GM21381 (cell line): ENCODE measurements around the gene CEP128.

Experiments used
- ATAC-seq: cut with Tn5 transposase; IDR thresholded peaks from one replicate; pipeline ENCODE4 v1.9.1; 2021; ENCODE audit warnings: mild to moderate bottlenecking, moderate library complexity; ENCODE audit not compliant: unreplicated experiment

The CEP128 gene

GRCh38 chr14:80564051-80564450, 377.5 kb downstream of the CEP128 start:
- no peak for ATAC-seq

- ATAC-seq: peak; percentile 95
Observed at GRCh38 chr14:80560800-80561657, 380.5 kb downstream of the CEP128 start.

DNA sequence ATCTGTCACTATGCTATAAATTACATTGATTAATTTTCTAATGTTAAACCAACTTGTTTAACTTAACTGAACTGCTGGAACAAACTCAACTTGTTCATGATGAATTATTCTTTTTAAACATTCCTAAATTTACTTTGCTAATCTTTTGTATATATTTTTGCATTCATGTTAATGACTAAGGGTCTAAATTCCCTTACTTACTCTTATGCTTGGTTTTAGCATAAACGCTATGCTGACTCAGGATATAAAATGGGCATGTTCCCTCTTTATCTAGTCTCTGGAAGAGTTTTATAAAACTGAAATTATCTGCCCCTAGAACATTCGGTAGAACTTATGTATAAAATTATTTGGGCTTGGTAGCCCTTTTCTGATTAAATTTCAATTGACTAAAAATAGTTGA, 387.4 kb downstream of the CEP128 start:
- ATAC-seq: no peak

- ATAC-seq: no peak
Observed at GRCh38 chr14:80549141-80549540, 392.4 kb downstream of the CEP128 start.

DNA sequence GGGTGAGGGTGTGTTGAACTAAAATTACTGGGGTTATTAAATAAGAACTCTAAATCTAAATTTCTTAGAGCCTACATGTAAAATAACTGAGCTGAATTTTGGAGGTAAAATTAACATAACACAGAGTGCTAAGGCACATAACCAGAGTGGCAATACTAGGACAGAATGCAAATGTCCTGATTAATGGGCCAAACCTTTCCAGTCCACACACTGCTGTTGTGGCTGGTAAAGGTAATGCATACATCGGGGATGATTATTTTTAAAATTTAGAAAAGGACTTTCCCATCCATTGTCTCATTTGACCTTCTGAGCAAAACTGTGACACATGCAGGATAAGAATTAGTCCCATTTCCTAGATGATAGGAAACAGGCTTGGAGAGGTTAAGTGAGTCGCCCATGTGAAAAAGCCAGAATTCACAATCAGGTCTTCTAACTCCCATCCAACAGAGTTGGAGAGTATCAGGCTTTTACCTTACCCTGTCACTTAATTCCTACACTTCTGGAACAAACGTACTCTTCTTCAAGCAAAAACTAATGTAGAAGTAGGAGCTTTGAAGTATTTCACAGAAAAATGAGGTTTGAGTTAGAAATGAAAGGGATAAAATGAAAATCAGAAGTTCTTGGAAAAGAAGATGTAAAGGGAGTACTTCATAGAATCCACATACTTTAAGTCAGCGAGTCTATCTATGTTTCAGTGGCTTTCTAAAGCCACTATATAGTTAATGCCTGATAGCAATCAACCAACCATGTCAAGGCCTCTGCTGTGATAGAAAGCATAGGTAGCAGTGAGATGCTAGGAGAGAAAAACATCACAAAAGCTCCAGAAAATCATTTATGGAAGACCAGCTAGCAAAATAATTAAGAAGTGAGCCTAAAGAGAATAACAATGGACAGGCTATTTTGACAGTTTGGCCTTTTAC, 395.3 kb downstream of the CEP128 start:
- ATAC-seq: no peak

- no peak for ATAC-seq
Observed at GRCh38 chr14:80544366-80544765, 397.2 kb downstream of the CEP128 start.

- no peak for ATAC-seq
Observed at GRCh38 chr14:80543211-80543610, 398.3 kb downstream of the CEP128 start.

- ATAC-seq: no peak
Observed at GRCh38 chr14:80538633-80539375, 402.7 kb downstream of the CEP128 start.

DNA sequence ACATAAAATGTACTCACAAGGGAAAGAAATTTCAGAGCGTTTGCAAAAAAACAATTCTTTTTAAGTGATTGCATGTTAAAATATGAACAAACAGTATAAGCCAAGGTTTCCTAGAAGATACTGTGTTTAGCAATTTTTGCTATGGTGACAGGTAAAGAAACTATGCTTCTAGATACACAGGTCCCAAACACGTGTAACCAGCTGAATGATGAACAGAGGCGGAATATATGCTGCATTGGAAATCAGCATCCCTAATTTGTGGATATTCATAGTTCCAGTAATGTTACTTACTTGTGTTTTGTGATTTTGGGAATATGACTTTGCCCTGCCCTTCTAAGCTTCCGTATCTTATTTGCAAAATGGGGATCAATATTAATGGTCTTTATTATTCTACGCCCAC, 403.9 kb downstream of the CEP128 start:
- no peak for ATAC-seq

- no peak for ATAC-seq
Observed at GRCh38 chr14:80536456-80536855, 405.1 kb downstream of the CEP128 start.

DNA sequence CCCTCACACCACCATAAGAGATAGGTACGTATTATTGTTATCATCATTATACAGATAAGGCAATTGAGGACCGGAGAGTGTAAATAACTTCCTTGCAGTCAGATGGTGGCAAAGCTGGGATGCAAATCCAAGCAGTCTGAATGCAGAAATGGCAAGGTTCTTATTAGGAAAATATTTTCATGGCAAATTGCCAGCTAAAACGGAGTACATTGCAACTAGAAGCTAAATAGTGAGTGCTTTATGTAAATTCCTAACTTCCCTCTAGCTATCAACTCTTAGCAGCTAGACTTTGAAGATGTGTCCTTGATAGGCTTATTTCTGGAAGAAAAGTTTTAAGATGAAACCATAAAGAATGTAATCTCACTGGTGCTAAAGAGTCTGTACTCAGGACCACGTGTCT, 406.4 kb downstream of the CEP128 start:
- ATAC-seq: no peak

- ATAC-seq: no peak
Observed at GRCh38 chr14:80523518-80524117, 417.9 kb downstream of the CEP128 start.

- no peak for ATAC-seq
Observed at GRCh38 chr14:80522936-80523335, 418.6 kb downstream of the CEP128 start.

- ATAC-seq: no peak
Observed at GRCh38 chr14:80522411-80522810, 419.1 kb downstream of the CEP128 start.

DNA sequence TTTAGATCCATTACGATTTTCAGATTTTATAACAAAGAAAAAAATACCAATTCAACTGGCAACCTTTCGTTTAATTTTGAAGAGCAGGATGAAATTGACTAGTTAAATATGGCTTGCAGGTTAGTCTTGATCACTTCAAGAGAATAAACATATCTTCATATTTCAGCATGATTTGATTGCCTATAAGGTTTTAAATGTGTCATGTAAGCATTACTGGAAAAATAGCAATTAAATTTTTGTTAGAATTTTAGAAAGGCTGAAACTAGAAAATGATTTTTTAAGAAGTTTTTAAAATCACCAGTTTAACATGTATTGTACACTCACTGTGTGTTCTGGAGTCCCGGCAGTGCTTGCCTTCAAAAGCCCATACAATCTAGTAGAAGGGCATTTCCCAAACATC, 420.1 kb downstream of the CEP128 start:
- no peak for ATAC-seq

- ATAC-seq: no peak
Observed at GRCh38 chr14:80519002-80519401, 422.5 kb downstream of the CEP128 start.

DNA sequence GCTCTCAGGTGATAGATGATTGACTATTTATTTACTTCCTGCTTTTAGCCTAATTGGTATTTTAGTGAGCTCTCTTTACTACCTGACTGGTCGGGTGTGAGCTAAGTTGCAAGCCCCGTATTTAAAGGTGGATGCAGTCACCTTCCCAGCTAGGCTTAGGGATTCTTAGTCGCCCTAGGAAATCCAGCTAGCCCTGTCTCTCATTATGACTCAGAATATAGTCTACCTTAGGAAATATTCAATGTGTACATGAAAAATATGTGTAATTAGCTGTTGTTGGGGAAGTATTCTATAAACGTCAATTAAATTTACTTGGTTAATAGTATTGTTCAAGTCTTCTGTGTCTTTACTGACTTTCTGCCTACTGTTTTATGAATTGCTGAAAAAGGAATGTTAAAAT, 423.4 kb downstream of the CEP128 start:
- ATAC-seq: no peak

- ATAC-seq: no peak
Observed at GRCh38 chr14:80507292-80507869, 434.2 kb downstream of the CEP128 start.

- no peak for ATAC-seq
Observed at GRCh38 chr14:80504781-80505180, 436.8 kb downstream of the CEP128 start.

DNA sequence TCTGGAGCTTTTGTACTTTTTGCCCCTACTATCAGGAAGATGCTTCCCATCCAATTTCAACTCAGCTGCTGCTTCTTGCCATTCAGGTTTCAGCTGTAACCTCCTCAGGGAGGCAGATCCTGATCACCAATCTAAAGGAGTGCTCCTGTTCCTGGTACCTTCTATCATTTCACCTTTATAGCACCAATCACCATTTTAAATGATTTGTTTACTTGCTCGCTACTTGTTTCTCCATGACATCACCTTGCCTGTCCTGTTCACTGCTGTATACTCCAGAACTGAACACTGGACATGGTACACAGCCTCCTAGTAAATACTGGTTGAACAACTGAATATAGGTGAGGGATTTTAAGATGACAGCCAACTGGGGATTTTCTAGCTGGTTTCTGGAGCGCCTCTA, 443.0 kb downstream of the CEP128 start:
- no peak for ATAC-seq
